Measurements from ENCODE around the gene CFAP74.

Gene CFAP74

DNA sequence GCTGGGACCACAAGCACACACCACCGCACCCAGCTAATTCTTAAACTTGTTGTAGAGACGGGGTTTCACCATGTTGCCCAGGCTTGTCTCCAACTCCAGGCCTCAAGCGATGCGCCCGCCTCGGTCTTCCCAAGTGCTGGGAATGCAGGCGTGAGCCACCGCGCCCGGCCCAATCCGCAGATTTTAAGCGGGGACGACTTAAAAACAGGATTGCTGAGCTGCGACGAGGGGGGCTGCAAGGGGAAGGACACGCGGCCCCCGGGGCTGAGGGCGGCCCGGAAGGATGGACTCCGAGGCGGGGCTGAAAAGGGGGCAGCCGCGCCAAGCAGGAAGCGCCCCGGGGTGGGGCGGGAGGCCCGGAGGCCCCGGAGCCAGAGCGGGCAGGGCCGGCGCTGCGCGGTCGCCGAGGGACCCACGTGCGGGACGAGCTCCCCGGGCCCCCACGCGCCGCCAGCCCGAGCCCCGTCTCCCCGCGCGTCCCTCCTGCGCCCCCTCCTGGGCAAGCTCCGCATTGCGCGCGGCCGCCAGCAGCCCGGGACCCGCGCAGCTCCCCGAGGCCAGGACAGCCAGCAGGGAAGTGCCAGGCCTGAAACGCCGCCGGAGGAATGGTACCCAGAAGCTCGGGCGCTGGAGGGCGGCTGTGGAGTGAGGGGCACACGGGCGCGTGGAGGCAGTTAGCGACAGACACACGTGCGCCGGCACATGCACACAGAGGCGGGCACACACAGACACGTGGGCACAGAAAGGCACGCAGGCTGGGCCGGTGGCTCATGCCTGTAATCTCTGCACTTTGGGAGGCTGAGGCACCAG is 41.1 kb upstream of the CFAP74 start:
- Histone ChIP-seq H3K9ac (ENCODE audit: low read depth, low read length, poor library complexity, severe bottlenecking) (no peak overlapping the region), H3K27me3 (ENCODE audit: insufficient read depth, low read length, poor library complexity, severe bottlenecking) (no peaks in the 10 kb centered on the region), H2AFZ (ENCODE audit: low read length) (no peak overlapping the region), H3K4me2 (ENCODE audit: low read depth, low read length, poor library complexity, severe bottlenecking) (no peak overlapping the region), H3K4me3 (ENCODE audit: low read length, poor library complexity, severe bottlenecking) (no peak overlapping the region), H3F3A (ENCODE audit: low read depth) (no peaks in the 10 kb centered on the region), H3K36me3 (ENCODE audit: insufficient read depth, low read length) (no peaks in the 10 kb centered on the region), H3K4me1 (ENCODE audit: insufficient read depth, low read length, poor library complexity, severe bottlenecking) (no peaks in the 10 kb centered on the region), H3K79me2 (ENCODE audit: insufficient read depth, low read length) (no peaks in the 10 kb centered on the region), H4K20me1 (ENCODE audit: insufficient read depth, low read length, poor library complexity, severe bottlenecking) (no peaks in the 10 kb centered on the region), H3K9me3 (ENCODE audit: insufficient read depth, low read depth, low read length) (no peaks in the 10 kb centered on the region), H3K9me2 (replicated peaks; ENCODE audit: low read depth, low read length) (no peaks in the 10 kb centered on the region)
- TF ChIP-seq CTCF (conservative IDR thresholded peaks at IDR 0.05; ENCODE audit: low read length) (peak; percentile 57), EZH2phosphoT487 (IDR thresholded peaks at IDR 0.05; ENCODE audit: borderline replicate concordance) (no peak)

DNA sequence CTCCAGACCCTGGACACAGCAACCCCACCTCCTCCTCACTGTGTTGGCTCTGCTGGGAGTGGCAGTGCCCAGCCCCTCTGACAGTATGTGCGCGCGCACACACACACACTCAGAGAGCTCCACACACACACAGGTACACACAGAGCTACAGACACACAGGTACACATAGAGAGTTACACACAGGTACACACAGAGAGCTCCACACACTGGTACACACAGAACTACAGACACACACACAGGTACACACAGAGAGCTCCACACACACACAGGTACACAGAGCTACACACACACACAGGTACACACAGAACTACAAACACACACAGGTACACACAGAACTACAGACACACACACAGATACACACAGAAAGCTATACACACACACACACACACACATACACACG is 40.3 kb upstream of the CFAP74 start:
- H3K4me1 ChIP-seq (ENCODE audit: insufficient read depth, low read length, poor library complexity, severe bottlenecking): no peaks in the 10 kb centered on the region
- H3F3A ChIP-seq (ENCODE audit: low read depth): no peaks in the 10 kb centered on the region
- no peaks in the 10 kb centered on the region for H4K20me1 ChIP-seq (ENCODE audit: insufficient read depth, low read length, poor library complexity, severe bottlenecking)
- H3K9ac ChIP-seq (ENCODE audit: low read depth, low read length, poor library complexity, severe bottlenecking): no peak overlapping the region
- H2AFZ ChIP-seq (ENCODE audit: low read length): no peak overlapping the region
- H3K36me3 ChIP-seq (ENCODE audit: insufficient read depth, low read length): no peaks in the 10 kb centered on the region
- no peaks in the 10 kb centered on the region for H3K9me2 ChIP-seq (replicated peaks; ENCODE audit: low read depth, low read length)
- no peaks in the 10 kb centered on the region for H3K79me2 ChIP-seq (ENCODE audit: insufficient read depth, low read length)
- no peaks in the 10 kb centered on the region for H3K9me3 ChIP-seq (ENCODE audit: insufficient read depth, low read depth, low read length)
- H3K4me3 ChIP-seq (ENCODE audit: low read length, poor library complexity, severe bottlenecking): no peak overlapping the region
- H3K27me3 ChIP-seq (ENCODE audit: insufficient read depth, low read length, poor library complexity, severe bottlenecking): no peaks in the 10 kb centered on the region
- TF ChIP-seq EZH2phosphoT487 (IDR thresholded peaks at IDR 0.05; ENCODE audit: borderline replicate concordance) (no peak), CTCF (conservative IDR thresholded peaks at IDR 0.05; ENCODE audit: low read length) (no peak)
- no peak overlapping the region for H3K4me2 ChIP-seq (ENCODE audit: low read depth, low read length, poor library complexity, severe bottlenecking)

DNA sequence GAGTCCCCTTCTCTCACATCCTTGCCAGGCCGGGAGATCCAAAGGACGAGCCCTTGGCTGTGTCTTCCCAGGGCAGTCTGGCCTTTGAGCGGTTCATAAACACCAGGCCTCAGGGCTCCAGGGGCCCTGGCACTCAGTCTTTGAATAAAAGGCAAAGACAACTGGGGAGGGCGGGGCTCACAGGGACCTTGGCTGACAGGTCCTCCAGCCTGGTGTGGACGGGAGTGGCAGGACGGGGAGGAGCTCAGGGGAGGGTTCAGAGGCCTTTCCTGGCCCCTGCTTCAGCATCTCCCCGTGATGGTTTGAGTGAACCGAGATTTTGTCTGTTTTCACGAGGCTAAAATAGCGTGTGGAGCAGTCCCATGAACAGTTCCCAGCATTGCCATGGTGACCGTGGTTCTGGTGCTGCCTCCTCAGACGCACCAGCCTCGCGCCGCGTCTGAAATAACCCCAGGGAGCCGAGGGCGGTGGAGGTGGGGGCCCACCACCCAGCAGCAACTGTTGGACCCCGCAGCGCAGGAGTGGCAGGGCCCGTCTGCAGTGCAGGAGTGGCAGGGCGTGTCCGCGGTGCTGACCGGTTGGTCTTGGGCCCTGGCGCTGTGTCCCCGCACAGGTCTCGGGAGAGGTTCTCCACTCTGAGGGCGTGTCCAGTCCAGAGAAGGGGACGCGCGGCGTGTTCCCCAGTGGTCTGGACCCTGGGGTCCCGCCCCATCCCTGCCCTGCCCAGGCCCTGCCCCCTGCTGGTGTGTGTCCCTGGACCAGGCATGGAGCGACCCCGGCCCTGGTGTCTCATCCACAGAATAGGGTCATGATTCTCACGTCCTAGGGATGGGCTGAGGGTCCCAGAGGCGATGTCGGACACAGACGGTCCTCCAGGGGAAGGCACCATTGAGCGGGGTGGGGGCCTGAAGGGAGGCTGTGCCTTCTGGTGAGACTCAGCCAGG is 39.5 kb upstream of the CFAP74 start:
- H2AFZ ChIP-seq (ENCODE audit: low read length): no peak overlapping the region
- no peaks in the 10 kb centered on the region for H3K79me2 ChIP-seq (ENCODE audit: insufficient read depth, low read length)
- no peaks in the 10 kb centered on the region for H3K36me3 ChIP-seq (ENCODE audit: insufficient read depth, low read length)
- TF ChIP-seq CTCF (conservative IDR thresholded peaks at IDR 0.05; ENCODE audit: low read length) (no peak), EZH2phosphoT487 (IDR thresholded peaks at IDR 0.05; ENCODE audit: borderline replicate concordance) (no peak)
- no peaks in the 10 kb centered on the region for H3F3A ChIP-seq (ENCODE audit: low read depth)
- H3K4me3 ChIP-seq (ENCODE audit: low read length, poor library complexity, severe bottlenecking): no peak overlapping the region
- H3K27me3 ChIP-seq (ENCODE audit: insufficient read depth, low read length, poor library complexity, severe bottlenecking): no peaks in the 10 kb centered on the region
- H3K4me1 ChIP-seq (ENCODE audit: insufficient read depth, low read length, poor library complexity, severe bottlenecking): no peaks in the 10 kb centered on the region
- H3K9me2 ChIP-seq (replicated peaks; ENCODE audit: low read depth, low read length): no peaks in the 10 kb centered on the region
- H3K9me3 ChIP-seq (ENCODE audit: insufficient read depth, low read depth, low read length): no peaks in the 10 kb centered on the region
- H3K9ac ChIP-seq (ENCODE audit: low read depth, low read length, poor library complexity, severe bottlenecking): no peak overlapping the region
- H4K20me1 ChIP-seq (ENCODE audit: insufficient read depth, low read length, poor library complexity, severe bottlenecking): no peaks in the 10 kb centered on the region
- H3K4me2 ChIP-seq (ENCODE audit: low read depth, low read length, poor library complexity, severe bottlenecking): no peak overlapping the region
